ENCODE results near the gene BPHL. TPM values are rescaled to one million over a fixed set of nuclear protein-coding genes. Genes with fewer than 3 reads are reported as not detected.

BPHL gene
- total RNA-seq, 1 experiment from 2014 or later = 48.7 TPM

DNA sequence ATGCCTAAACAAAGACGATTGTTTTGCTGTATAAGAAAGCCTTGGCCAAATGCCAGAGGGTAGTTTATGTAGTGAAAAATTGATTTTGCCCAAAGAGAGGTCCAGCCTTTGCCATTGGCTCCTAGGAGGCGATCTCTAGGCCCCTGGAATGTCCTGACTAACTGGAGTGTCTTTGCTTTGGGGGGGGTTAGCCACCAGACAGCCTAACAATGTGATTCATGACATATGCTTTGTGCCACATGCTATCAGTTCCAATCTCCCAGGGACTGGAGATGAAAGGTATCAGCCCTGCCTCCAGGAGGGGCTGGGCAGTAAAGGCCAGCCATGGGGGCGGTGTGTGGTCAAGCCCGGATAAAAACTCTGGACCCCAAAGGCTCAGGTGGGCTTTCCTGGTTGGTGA, 71.5 kb downstream of the BPHL start:
- no peak overlapping the region for H4K8ac ChIP-seq (replicated peaks; ENCODE audit: insufficient read length, low read depth, low read length)
- H3T11ph ChIP-seq (ENCODE audit: low read length) = no peak overlapping the region
- H3K4me2 ChIP-seq (ENCODE audit: insufficient read depth, insufficient read length, low read length) = no peak overlapping the region
- H3K4me3 Mint-ChIP-seq = no peak overlapping the region
- no peak overlapping the region for H3K27ac ChIP-seq (ENCODE audit: insufficient read length, low read depth, low read length)
- H3K9me3 Mint-ChIP-seq = peaks cover 0 to 6% of the 10 kb centered on the region in 2 experiments; a peak in 3 of 5 replicates
- TF ChIP-seq, protein P1, sequence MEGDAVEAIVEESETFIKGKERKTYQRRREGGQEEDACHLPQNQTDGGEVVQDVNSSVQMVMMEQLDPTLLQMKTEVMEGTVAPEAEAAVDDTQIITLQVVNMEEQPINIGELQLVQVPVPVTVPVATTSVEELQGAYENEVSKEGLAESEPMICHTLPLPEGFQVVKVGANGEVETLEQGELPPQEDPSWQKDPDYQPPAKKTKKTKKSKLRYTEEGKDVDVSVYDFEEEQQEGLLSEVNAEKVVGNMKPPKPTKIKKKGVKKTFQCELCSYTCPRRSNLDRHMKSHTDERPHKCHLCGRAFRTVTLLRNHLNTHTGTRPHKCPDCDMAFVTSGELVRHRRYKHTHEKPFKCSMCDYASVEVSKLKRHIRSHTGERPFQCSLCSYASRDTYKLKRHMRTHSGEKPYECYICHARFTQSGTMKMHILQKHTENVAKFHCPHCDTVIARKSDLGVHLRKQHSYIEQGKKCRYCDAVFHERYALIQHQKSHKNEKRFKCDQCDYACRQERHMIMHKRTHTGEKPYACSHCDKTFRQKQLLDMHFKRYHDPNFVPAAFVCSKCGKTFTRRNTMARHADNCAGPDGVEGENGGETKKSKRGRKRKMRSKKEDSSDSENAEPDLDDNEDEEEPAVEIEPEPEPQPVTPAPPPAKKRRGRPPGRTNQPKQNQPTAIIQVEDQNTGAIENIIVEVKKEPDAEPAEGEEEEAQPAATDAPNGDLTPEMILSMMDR (conservative IDR thresholded peaks at IDR 0.05) = no peak
- H3K27me3 Mint-ChIP-seq (ENCODE audit: low read depth) = no peaks in the 10 kb centered on the region
- no peak overlapping the region for H2AFZ ChIP-seq (ENCODE audit: low read length)
- H3K14ac ChIP-seq (ENCODE audit: insufficient read depth, low read length) = no peak overlapping the region
- H3K18ac ChIP-seq (ENCODE audit: insufficient read length, low read depth, low read length) = no peak overlapping the region
- peaks cover 15 to 16% of the 10 kb centered on the region in 2 experiments for H3K4me1 Mint-ChIP-seq
- H4K5ac ChIP-seq (ENCODE audit: insufficient read length, low read depth, low read length) = no peak overlapping the region
- H3K4me1 ChIP-seq (ENCODE audit: insufficient read depth, low read length) = peaks cover 12% of the 10 kb centered on the region
- H2BK120ac ChIP-seq (ENCODE audit: low read depth, low read length, poor library complexity, severe bottlenecking) = no peak overlapping the region
- H2AK5ac ChIP-seq (ENCODE audit: insufficient read length, low read length) = no peak overlapping the region
- H3K9ac ChIP-seq (ENCODE audit: extremely low read depth, insufficient read length, low read length) = no peak overlapping the region
- no peak overlapping the region for H2BK5ac ChIP-seq (ENCODE audit: insufficient read length, low read length)
- H3K4ac ChIP-seq (ENCODE audit: low read depth, low read length) = no peak overlapping the region
- H2BK20ac ChIP-seq (ENCODE audit: low read depth, low read length, poor library complexity, severe bottlenecking) = no peak overlapping the region
- DNase-seq = no peak
- H3K79me2 ChIP-seq (ENCODE audit: insufficient read depth, low read length) = no peaks in the 10 kb centered on the region
- no peak overlapping the region for H3K27ac Mint-ChIP-seq
- H3K23ac ChIP-seq (ENCODE audit: insufficient read length, low read depth, low read length) = no peak overlapping the region
- H3K23me2 ChIP-seq (ENCODE audit: insufficient read length, low read depth, low read length, poor library complexity, severe bottlenecking) = no peaks in the 10 kb centered on the region
- H3K9me3 ChIP-seq (ENCODE audit: control insufficient read depth, low read depth, low read length) = no peaks in the 10 kb centered on the region
- H2BK12ac ChIP-seq (ENCODE audit: insufficient read length, low read depth, low read length) = no peak overlapping the region
- H2BK15ac ChIP-seq (ENCODE audit: low read depth, low read length) = no peak overlapping the region
- no peaks in the 10 kb centered on the region for H3K79me1 ChIP-seq (ENCODE audit: insufficient read depth, low read depth, low read length, poor library complexity, severe bottlenecking)
- no peak overlapping the region for H4K91ac ChIP-seq (ENCODE audit: insufficient read length, low read depth, low read length)
- H3K36me3 Mint-ChIP-seq (ENCODE audit: insufficient read depth in 1 of 3, low read depth in 3 of 3) = peaks cover 5 to 8% (median 6%) of the 10 kb centered on the region in 3 experiments; a peak in 5 of 7 replicates
- WGBS (ENCODE audit: extremely low coverage, insufficient read length, low lambda C conversion rate) = no CpG with 5 or more reads among the region's 4 CpGs
- H3K27me3 ChIP-seq (ENCODE audit: insufficient read depth, low read length) = no peaks in the 10 kb centered on the region
- no peaks in the 10 kb centered on the region for H4K20me1 ChIP-seq (ENCODE audit: control insufficient read depth, insufficient read depth, insufficient read length)
- H3K56ac ChIP-seq (ENCODE audit: insufficient read length, low read depth, low read length) = no peak overlapping the region

Measured in H9 (cell line).